HepG2 (cell line): ENCODE results near the gene SEMA4A. TPM values are rescaled to one million over a fixed set of nuclear protein-coding genes. Genes with fewer than 3 reads are reported as not detected.
A peak's percentile ranks its signal among the peaks of the same experiment; 100 is the strongest.

Source experiments
- ATAC-seq: fragments of 200-7000 bp; cut with Tn5 transposase; 3 replicates; pipeline ENCODE4 v1.9.1; 2020; ENCODE audit warnings: mild to moderate bottlenecking, moderate library complexity
- BruUV-seq: library from RNA; stranded (reverse); fragments of 400-500 nt; replicated peaks from 2 replicates; lab custom pipeline; 2021; lab: Mats Ljungman, UMichigan
- CTCF ChIA-PET: fragments of 300-600 bp; formaldehyde crosslinking; extraction: SDS; loops from one replicate; lab custom pipeline; 2021; ENCODE audit warnings: low total read pairs, inconsistent platforms, low intra/inter-chr PET ratio; lab: Yijun Ruan, JAX
- POLR2A ChIA-PET: fragments of 350-600 bp; sonication (Branson Sonifier 250); formaldehyde crosslinking; loops from one replicate; lab custom pipeline; 2020; ENCODE audit warnings: antibody characterized with exemption, inconsistent platforms; lab: Yijun Ruan, JAX
- DNase-seq: peaks from one replicate; pipeline ENCODE4 v3.0.0-alpha.2; 2015; ENCODE audit warnings: low spot score
- FAIRE-seq: peaks from 3 replicates; lab custom pipeline; 2011; peaks lifted over from hg19 to GRCh38; lab: Jason Lieb, UNC
- H2AFZ ChIP-seq: one replicate; pipeline ENCODE4 v1.6.1; 2011; ENCODE audit warnings: low read length, inconsistent platforms
- H3K27ac ChIP-seq: fragments of 300-600 bp; 3 replicates; pipeline ENCODE4 v1.8.0; 2011; ENCODE audit warnings: mixed run types, mild to moderate bottlenecking, mixed read lengths, low read length, inconsistent platforms; ENCODE audit not compliant: insufficient read depth; ENCODE audit errors: extremely low read length
- H3K27me3 ChIP-seq, 2 experiments: fragments of 200-600 bp in 1 of 2; 2 replicates in 1 of 2; 3 replicates in 1 of 2; pipeline versions ENCODE4 v1.6.0 to v1.8.0; 2011; ENCODE audit warnings: low read length in 2 of 2, mild to moderate bottlenecking in 2 of 2, moderate library complexity in 2 of 2, inconsistent platforms in 1 of 2; ENCODE audit not compliant: insufficient read depth in 2 of 2, control insufficient read depth in 1 of 2
- H3K36me3 ChIP-seq, 2 experiments: fragments of 200-600 bp in 1 of 2; replicated peaks in 1 of 2; 2 replicates in 1 of 2; 3 replicates in 1 of 2; pipeline versions ENCODE4 v1.5.1 to v1.8.0; 2011; ENCODE audit warnings: low read length in 2 of 2, inconsistent platforms in 1 of 2; ENCODE audit not compliant: insufficient read depth in 2 of 2, control insufficient read depth in 1 of 2
- H3K4me1 ChIP-seq: 2 replicates; pipeline ENCODE4 v1.5.1; 2012; ENCODE audit warnings: low read length, inconsistent platforms; ENCODE audit not compliant: insufficient read depth
- H3K4me2 ChIP-seq: 2 replicates; pipeline ENCODE4 v1.6.0; 2011; ENCODE audit warnings: low read depth, low read length, inconsistent platforms
- H3K4me3 ChIP-seq, 3 experiments: fragments of 200-600 bp in 1 of 3; sonication (generic), shearing (Covaris generic) in 1 of 3; replicated peaks in 1 of 3; 2 replicates each; pipeline ENCODE4 v1.5.1; 2011 to 2016; ENCODE audit warnings: low read length in 3 of 3, inconsistent platforms in 2 of 3, low read depth in 2 of 3, mild to moderate bottlenecking in 2 of 3, control low read depth in 1 of 3, mixed read lengths in 1 of 3; ENCODE audit not compliant: insufficient read depth in 1 of 3
- H3K79me2 ChIP-seq: one replicate; pipeline ENCODE4 v1.6.1; 2011; ENCODE audit warnings: low read length, inconsistent platforms; ENCODE audit not compliant: insufficient read depth
- H3K9ac ChIP-seq: 2 replicates; pipeline ENCODE4 v1.6.0; 2011; ENCODE audit warnings: mild to moderate bottlenecking, low read depth, low read length, inconsistent platforms; ENCODE audit not compliant: insufficient read depth
- H3K9me3 ChIP-seq: 2 replicates; pipeline ENCODE4 v1.5.1; 2012; ENCODE audit warnings: mild to moderate bottlenecking, low read length
- H4K20me1 ChIP-seq: 2 replicates; pipeline ENCODE4 v1.6.0; 2011; ENCODE audit warnings: inconsistent platforms, mild to moderate bottlenecking, low read length, moderate library complexity; ENCODE audit not compliant: insufficient read depth
- AGO1 ChIP-seq: fragments of 200-400 bp; formaldehyde crosslinking; IDR thresholded peaks from 2 replicates; pipeline ENCODE4 v1.6.1; 2017; ENCODE audit warnings: mild to moderate bottlenecking, low read depth, low read length, moderate library complexity; ENCODE audit not compliant: poor library complexity, severe bottlenecking
- POLR2A ChIP-seq, 2 experiments: IDR thresholded peaks; 2 replicates each; pipeline ENCODE4 v1.6.1; 2011; ENCODE audit warnings: low read depth in 2 of 2, low read length in 2 of 2, mild to moderate bottlenecking in 1 of 2, moderate library complexity in 1 of 2; ENCODE audit not compliant: insufficient read depth in 1 of 2
- SNAI1 ChIP-seq: sonication (generic); formaldehyde crosslinking; IDR thresholded peaks from 2 replicates; pipeline ENCODE4 v1.5.0; 2020; ENCODE audit warnings: mild to moderate bottlenecking, missing genetic modification reagents, borderline replicate concordance
- ZNF512B ChIP-seq: sonication (generic); formaldehyde crosslinking; IDR thresholded peaks from 2 replicates; pipeline ENCODE4 v1.5.1; 2020; ENCODE audit warnings: missing genetic modification reagents, mild to moderate bottlenecking, borderline replicate concordance
- WGBS: methylation state at CpG from one replicate; pipeline ENCODE4 v1.1.6; 2017; ENCODE audit warnings: low lambda C conversion rate; 5-methylcytosine and 5-hydroxymethylcytosine counted together
- in situ Hi-C: cut with HindIII; loops from 2 replicates; pipeline ENCODE4 v1.10.0; 2017; ENCODE audit warnings: low pct_unique_long_range_greater_than_20kb; ENCODE audit not compliant: extremely low pct_ligation_motif_present
- intact Hi-C: fragments of 100-400 bp; cut with micrococcal nuclease; formaldehyde crosslinking; loops from one replicate; pipeline ENCODE4 v1.10.0; 2022; ENCODE audit not compliant: unreplicated experiment
- polyA plus RNA-seq, 8 experiments: library from polyadenylated mRNA; depleted of rRNA in 3 of 8; stranded (reverse) in 7 of 8; unstranded in 1 of 8; fragments of >200 nt; fragmentation: Illumina TruSeq in 4 of 8; extraction: Trizol in 4 of 8; gene quantifications; 2 replicates each; pipeline versions ENCODE4 v1.2.1 to v1.2.3, GENCODE V29; 2011 to 2016; ENCODE audit warnings: low read depth in 4 of 8, missing spikeins in 1 of 8, mixed read lengths in 1 of 8; ENCODE audit not compliant: insufficient read depth in 1 of 8
- total RNA-seq, 5 experiments: library from RNA; depleted of rRNA; stranded (reverse); fragments of >200 nt; fragmentation: Illumina TruSeq; extraction: Trizol; gene quantifications; 2 replicates each; pipeline ENCODE4 v1.2.3, GENCODE V29; 2016; ENCODE audit warnings: low read depth in 1 of 5

The SEMA4A gene
- total and polyA plus RNA-seq, 2 of the 13 experiments (the other 11 are each of a cell fraction or from before 2014, with no cell fraction given) = 0.09 to 0.20 TPM

DNA sequence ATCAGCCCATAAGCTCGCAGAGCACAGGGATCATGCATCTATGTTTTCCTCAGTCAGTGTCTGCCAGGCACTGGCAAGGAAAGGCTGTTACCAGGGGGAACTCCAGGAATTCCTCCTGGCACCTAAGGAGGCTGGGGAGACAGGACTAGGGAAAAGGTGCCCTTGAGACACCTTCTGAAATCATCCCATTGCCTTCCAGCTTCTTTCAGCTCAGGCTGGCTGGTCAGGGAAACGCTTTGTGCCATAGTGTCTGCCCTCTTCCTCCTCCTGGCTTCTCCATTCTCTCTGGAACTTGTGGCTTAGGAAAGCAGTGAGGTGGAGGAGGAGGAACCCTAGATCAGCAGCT, 25.1 kb upstream of the SEMA4A start (continued):
- TF ChIP-seq AGO1 (no peak), SNAI1 (CRISPR knock-in tag) (no peak)

- ChIA-PET CTCF (interaction anchor here (4.5 kb wide), 1 partner anchor 33 kb away, joined by 92 read pairs; no protein-coding TSS in a partner anchor), POLR2A (interaction anchor here (1.1 to 6.0 kb wide), 10 partner anchors 9 to 194 kb away, joined by 3 to 113 read pairs (median 13); partner anchors contain the start of genes KHDC4, LMNA, MEX3A and PMF1)
- Histone ChIP-seq H3K9me3 (no peaks in the 10 kb centered on the region), H3K4me3 (no peak overlapping the region), H3K4me2 (peak overlapping the region; percentile 63), H3K27ac (peak overlapping the region; percentile 93), H3K27me3 (no peaks in the 10 kb centered on the region), H2AFZ (no peak overlapping the region), H3K9ac (peak overlapping the region; percentile 71), H3K36me3 (peaks cover 18 to 39% of the 10 kb centered on the region in 2 experiments), H3K4me1 (peaks cover 69% of the 10 kb centered on the region), H4K20me1 (peaks cover 6% of the 10 kb centered on the region; the same call in 1 of the 2 replicates), H3K79me2 (peaks cover 61% of the 10 kb centered on the region)
- in situ Hi-C loops = no loop called here
- 82% methylated on average over 8 of the region's 8 CpGs for WGBS
- FAIRE-seq (no peak), ATAC-seq (no peak), DNase-seq (no peak)
- TF ChIP-seq POLR2A (IDR thresholded peaks at IDR 0.05; ENCODE audit: insufficient read depth in 1 of 2, low read depth in 2 of 2, low read length in 2 of 2) (0 out of 4 replicates have a peak, but pooled peaks of 1 of the 2 experiments have one; percentile 17), ZNF512B (CRISPR knock-in tag) (no peak)
- intact Hi-C loops = no loop called here
- no TSS peak for BruUV-seq
Observed at GRCh38 chr1:156128654-156129597, 24.5 kb upstream of the SEMA4A start.
